ENCODE measurements around the gene GSDMA. TPM values are rescaled to one million over a fixed set of nuclear protein-coding genes. Genes with fewer than 3 reads are reported as not detected.

The GSDMA gene
- total RNA-seq, 2 donors from 2014 or later = 0.24 to 1.1 TPM

DNA sequence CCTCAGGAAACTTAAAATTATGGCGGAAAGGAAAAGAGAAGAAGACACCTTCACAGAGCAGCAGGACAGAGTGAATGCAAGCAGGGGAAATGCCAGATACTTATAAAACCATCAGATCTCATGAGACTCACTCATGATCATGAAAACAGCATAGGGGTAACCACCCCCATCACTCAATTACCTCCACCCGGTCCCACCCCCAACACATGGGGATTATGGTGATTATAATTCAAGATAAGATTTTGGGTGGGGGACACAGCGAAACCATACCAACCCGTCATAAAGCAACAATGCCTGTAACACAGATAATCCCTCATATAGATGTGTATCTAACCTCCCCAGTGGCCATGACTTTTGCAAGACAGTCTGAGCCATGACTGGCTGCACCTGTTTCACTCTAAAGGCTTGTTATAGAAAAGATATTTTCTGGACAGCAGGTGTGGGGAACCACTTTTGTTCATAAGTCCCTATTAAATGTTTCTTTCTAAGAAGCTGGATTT is 7.0 kb upstream of the GSDMA start:
- Mint-ChIP-seq H3K9me3 (no peaks in the 10 kb centered on the region), H3K4me1 (ENCODE audit: low read depth in 2 of 2) (peaks cover 14 to 19% of the 10 kb centered on the region in 2 donors)
- ATAC-seq = no peak

DNA sequence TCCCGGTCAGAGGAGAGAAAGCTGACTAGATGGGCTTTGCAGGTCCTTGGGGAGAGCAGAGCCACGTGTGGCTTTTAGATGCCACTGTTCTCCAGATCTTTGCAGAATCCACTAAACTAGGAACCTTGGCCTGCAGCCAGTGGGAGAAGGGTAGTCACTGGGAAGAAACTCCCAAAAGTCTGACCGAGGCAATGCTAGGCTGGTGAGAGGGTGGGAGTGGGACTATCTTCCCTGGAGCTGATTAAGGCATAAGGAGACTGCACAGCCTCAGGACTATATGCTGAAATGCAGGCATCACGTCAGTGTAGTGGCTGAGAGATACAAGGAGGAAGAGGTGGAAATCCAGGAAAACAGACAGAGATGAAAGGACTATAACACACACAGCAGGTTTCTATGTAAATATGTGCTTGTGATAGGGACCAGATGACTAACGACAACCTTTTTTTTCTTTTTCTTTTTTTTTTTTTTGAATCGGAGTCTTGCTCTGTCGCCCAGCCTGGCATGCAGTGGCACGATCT is 2.2 kb upstream of the GSDMA start:
- no peak for DNase-seq (ENCODE audit: low spot score)
- Mint-ChIP-seq H3K9me3 (no peaks in the 10 kb centered on the region), H3K36me3 (no peaks in the 10 kb centered on the region), H3K4me1 (ENCODE audit: low read depth in 2 of 2) (peaks cover 12 to 13% of the 10 kb centered on the region in 2 donors), H3K4me3 (no peak overlapping the region), H3K27ac (no peak overlapping the region), H3K27me3 (peaks cover 0 to 4% of the 10 kb centered on the region in 2 donors)
- ATAC-seq = no peak

More for the DNA sequence above, 7.0 kb upstream of the GSDMA start:
- Mint-ChIP-seq H3K36me3 (no peaks in the 10 kb centered on the region), H3K27me3 (no peaks in the 10 kb centered on the region), H3K4me3 (no peak overlapping the region), H3K27ac (no peak overlapping the region)
- DNase-seq (ENCODE audit: low spot score) = no peak

DNA sequence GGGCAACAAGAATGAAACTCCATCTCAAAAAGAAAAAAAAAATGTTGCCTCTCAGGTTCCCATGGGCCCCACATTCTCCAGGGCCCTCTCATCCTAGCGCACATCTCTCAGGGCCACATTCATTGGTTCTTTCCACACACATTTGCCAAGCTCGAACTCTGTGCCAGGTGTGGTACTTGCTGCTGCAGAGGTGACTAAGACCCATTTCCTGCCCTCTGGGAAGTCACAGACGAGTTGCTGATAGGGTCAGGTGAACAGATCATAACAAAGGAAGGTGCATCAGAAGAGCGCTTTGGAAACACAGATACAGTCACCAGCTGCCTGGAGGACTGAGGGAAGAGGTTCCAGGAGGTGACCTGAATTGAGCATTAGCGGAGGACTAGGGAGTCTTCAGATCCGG is 1.0 kb downstream of the GSDMA start:
- H3K4me1 Mint-ChIP-seq (ENCODE audit: low read depth in 2 of 2) = peaks cover 17 to 21% of the 10 kb centered on the region in 2 donors
- peaks cover 0 to 8% of the 10 kb centered on the region in 2 donors for H3K27me3 Mint-ChIP-seq
- H3K27ac Mint-ChIP-seq = peak overlapping the region in 1 of 2 donors; percentile 66
- no peaks in the 10 kb centered on the region for H3K9me3 Mint-ChIP-seq
- no peak for ATAC-seq
- H3K4me3 Mint-ChIP-seq = no peak overlapping the region
- H3K36me3 Mint-ChIP-seq = no peaks in the 10 kb centered on the region
- no peak for DNase-seq (ENCODE audit: low spot score)

DNA sequence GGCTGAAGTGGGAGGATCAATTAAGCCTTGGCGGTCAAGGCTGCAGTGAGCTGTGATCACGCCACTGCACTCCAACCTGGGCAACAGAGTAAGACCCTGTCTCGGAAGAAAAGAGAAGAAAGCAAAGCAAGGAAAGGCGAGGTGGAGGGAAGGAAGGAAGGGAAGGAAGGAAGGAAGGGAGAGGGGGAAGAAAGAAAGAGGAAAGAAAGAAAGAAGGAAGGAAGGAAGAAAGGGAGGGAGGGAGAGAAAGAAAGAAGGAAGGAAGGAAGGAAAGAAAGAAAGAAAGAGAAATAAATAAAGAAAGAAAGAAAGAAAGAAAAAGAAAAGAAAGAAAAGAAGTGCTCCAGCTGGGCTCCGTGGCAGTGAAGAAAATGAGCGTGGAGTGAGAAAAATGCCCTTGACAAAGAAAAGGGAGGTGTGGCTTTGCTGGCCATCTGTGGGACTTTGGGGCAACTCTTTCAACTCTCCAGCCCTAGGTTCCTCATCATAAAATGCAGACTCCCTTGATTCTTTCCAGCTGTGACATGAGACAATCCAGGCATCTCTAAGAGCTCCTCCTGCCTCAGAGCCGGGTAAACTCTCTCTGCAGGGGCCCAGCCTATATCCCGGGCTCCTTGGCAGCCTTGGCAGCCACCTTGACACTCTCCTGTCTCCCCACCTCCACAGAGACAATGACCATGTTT is 2.4 kb downstream of the GSDMA start:
- ATAC-seq = peak in 1 of 2 donors; percentile 11
- Mint-ChIP-seq H3K27ac (no peak overlapping the region), H3K27me3 (peaks cover 8 to 14% of the 10 kb centered on the region in 2 donors), H3K4me1 (ENCODE audit: low read depth in 2 of 2) (peaks cover 13 to 26% of the 10 kb centered on the region in 2 donors), H3K36me3 (no peaks in the 10 kb centered on the region), H3K9me3 (no peaks in the 10 kb centered on the region), H3K4me3 (no peak overlapping the region)
- DNase-seq (ENCODE audit: low spot score) = no peak

DNA sequence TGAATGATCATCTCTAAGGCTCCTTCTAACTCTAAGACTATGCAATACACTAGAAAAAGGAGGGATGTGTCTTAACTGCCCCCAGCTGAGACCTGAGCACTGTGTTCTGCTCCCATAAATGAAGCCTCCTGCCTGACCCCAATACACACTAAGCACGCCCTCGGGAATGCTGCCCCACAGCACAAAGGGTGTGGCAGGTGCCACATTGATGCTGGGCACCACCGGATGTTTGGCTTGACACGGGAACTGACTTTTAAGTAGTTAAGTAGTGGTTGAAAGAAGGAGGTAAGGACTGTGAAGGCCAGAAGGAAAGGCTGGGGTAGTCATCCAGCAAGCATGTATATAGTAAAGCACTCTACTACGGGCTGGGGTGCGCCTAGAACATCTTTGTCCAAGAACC is 4.0 kb downstream of the GSDMA start:
- H3K27me3 Mint-ChIP-seq = peaks cover 8 to 22% of the 10 kb centered on the region in 2 donors
- H3K9me3 Mint-ChIP-seq = no peaks in the 10 kb centered on the region
- peaks cover 13 to 26% of the 10 kb centered on the region in 2 donors for H3K4me1 Mint-ChIP-seq (ENCODE audit: low read depth in 2 of 2)
- DNase-seq (ENCODE audit: low spot score) (no peak), ATAC-seq (no peak)
- H3K36me3 Mint-ChIP-seq = no peaks in the 10 kb centered on the region
- H3K27ac Mint-ChIP-seq = peak overlapping the region; percentile 5 to 10
- H3K4me3 Mint-ChIP-seq = peak overlapping the region; percentile 6

DNA sequence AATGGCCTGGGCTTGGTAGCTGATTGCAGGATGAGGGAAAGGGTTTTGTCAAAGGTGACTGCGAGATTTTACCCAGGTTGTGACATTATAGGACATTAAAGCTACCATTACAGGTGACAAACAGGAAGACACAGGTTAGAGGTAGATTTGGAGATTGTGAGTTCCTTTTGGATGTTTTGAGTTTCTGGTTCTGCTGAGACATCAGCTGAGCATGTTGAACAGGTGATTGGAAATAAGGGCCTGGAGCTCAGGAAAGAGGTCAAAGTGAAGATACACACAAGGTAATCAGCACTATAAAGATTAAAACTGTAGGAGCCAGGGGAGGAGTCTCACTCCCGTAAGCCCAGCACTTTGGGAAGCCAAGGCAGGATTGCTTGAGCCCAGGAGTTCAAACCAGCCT is 6.0 kb downstream of the GSDMA start:
- DNase-seq (ENCODE audit: low spot score) (no peak), ATAC-seq (no peak)
- H3K27ac Mint-ChIP-seq = no peak overlapping the region
- H3K4me3 Mint-ChIP-seq = no peak overlapping the region
- H3K27me3 Mint-ChIP-seq = peaks cover 8 to 28% of the 10 kb centered on the region in 2 donors
- H3K4me1 Mint-ChIP-seq (ENCODE audit: low read depth in 2 of 2) = peaks cover 10 to 29% of the 10 kb centered on the region in 2 donors
- H3K9me3 Mint-ChIP-seq = no peaks in the 10 kb centered on the region
- H3K36me3 Mint-ChIP-seq = no peaks in the 10 kb centered on the region

DNA sequence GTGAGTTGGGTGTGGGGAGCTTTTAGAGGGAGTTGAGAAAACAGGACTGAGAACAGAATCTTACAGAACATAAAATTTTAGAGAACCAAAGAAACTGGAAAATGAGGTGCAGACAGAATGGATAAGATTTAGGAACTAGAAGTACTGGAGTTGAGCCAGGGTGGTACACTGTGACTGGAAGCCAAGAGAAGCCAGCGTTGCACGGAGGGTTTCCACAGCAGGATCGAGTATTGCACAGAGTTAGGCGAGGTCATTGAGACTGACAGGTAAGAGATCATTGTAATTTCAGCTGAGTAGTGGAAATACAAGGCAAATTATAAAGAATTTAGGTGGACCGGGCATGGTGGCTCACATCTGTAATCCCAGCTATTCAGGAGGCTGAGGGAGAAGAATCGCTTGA is 6.6 kb downstream of the GSDMA start:
- Mint-ChIP-seq H3K9me3 (no peaks in the 10 kb centered on the region), H3K4me1 (ENCODE audit: low read depth in 2 of 2) (peaks cover 7 to 25% of the 10 kb centered on the region in 2 donors), H3K36me3 (no peaks in the 10 kb centered on the region), H3K27me3 (peaks cover 8 to 29% of the 10 kb centered on the region in 2 donors), H3K4me3 (no peak overlapping the region), H3K27ac (no peak overlapping the region)
- ATAC-seq (no peak), DNase-seq (ENCODE audit: low spot score) (no peak)

DNA sequence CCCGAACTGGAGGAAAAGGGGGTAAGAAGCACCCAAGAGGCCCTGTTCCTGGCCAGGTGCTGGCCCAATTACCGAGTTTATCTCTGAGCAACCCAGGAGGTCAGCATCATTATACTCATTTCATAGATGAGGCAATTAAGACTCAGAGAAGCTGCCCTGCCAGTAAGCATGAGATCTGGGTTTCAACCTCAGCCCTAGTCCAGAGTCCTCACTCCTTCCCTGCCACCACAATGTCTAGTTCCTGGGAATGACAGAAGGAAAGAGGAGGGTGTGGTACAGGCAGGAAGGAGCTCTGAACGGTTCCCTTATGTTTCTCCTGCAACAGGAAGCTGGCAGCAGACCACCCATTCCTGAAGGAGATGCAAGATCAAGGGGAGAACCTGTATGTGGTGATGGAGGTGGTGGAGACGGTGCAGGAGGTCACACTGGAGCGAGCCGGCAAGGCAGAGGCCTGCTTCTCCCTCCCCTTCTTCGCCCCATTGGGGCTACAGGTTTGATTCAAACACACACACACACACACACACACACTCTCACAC is 7.4 kb downstream of the GSDMA start:
- Mint-ChIP-seq H3K27me3 (peaks cover 8 to 29% of the 10 kb centered on the region in 2 donors), H3K4me1 (ENCODE audit: low read depth in 2 of 2) (peaks cover 7 to 25% of the 10 kb centered on the region in 2 donors), H3K27ac (no peak overlapping the region), H3K4me3 (no peak overlapping the region), H3K9me3 (no peaks in the 10 kb centered on the region), H3K36me3 (no peaks in the 10 kb centered on the region)
- ATAC-seq (no peak), DNase-seq (ENCODE audit: low spot score) (no peak)

DNA sequence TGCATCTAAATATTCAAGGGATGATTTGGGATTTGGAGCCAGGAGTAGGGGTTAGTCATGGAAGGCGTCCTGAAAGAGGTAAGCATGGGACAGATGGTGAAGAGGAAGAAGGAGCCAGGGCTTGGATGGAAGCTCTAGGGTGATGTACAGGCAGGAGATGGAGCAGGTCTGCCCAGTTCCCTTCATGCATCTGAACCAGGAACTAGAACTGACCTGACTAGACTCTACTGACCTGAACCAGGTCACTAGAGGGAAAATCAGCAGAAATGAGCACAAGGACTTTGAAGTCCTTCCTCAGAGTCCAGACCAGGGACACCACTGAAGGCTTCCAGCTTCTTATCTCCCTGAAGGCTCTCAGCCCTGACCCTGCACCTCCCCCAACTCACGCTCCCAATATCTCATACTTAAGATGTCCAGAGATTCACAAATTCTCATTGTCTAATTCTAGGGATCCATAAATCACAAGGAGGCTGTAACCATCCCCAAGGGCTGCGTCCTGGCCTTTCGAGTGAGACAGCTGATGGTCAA is 8.3 kb downstream of the GSDMA start:
- Mint-ChIP-seq H3K9me3 (no peaks in the 10 kb centered on the region), H3K27ac (no peak overlapping the region), H3K27me3 (peaks cover 8 to 29% of the 10 kb centered on the region in 2 donors), H3K4me3 (no peak overlapping the region), H3K36me3 (no peaks in the 10 kb centered on the region), H3K4me1 (ENCODE audit: low read depth in 2 of 2) (peaks cover 7 to 25% of the 10 kb centered on the region in 2 donors)
- no peak for ATAC-seq
- DNase-seq (ENCODE audit: low spot score) = no peak

DNA sequence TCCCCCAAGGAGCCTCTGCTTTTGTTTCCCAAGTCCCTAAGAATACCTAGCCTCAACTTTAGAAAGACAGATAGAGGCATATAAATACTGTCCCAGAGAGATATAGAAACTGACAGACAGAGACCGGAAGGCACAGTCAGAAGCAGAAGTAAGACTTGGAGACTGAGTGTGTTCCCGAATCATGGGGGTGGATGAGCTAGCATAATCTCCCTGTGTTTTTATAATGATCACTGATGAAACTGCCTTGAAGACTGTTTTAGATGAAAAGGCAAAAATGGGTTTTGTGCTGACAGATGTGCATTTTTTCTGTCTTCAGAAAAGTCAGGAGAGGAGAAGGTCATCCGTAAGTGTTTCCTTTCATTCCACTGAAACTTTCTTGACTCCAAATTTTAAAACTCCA is 9.5 kb downstream of the GSDMA start:
- Mint-ChIP-seq H3K4me1 (ENCODE audit: low read depth in 2 of 2) (peaks cover 1 to 15% of the 10 kb centered on the region in 2 donors), H3K36me3 (no peaks in the 10 kb centered on the region), H3K27ac (no peak overlapping the region), H3K9me3 (no peaks in the 10 kb centered on the region), H3K4me3 (no peak overlapping the region), H3K27me3 (peaks cover 8 to 26% of the 10 kb centered on the region in 2 donors)
- ATAC-seq = no peak
- DNase-seq (ENCODE audit: low spot score) = no peak

DNA sequence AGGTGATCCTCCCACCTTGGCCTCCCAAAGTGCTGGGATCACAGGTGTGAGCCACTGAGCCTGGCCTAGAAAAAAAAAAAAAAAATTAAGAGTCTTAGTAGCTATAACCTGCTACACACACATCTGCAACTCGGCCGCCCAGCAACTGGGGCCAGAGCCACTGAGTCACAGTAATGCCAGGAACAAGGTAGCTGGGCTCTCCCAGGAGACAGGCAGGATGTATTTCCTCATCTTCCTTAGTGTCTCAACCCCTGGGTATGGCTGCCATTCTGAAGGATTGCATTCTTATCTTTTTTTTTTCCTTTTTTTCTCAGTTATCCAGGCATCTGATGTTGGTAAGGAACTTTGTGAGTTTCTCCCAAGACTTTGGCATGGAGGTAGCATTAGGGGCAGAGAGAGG is 10.7 kb downstream of the GSDMA start:
- H3K4me3 Mint-ChIP-seq = no peak overlapping the region
- H3K4me1 Mint-ChIP-seq (ENCODE audit: low read depth in 2 of 2) = peaks cover 0 to 14% of the 10 kb centered on the region in 2 donors
- no peaks in the 10 kb centered on the region for H3K9me3 Mint-ChIP-seq
- no peak for ATAC-seq
- peaks cover 8 to 25% of the 10 kb centered on the region in 2 donors for H3K27me3 Mint-ChIP-seq
- no peaks in the 10 kb centered on the region for H3K36me3 Mint-ChIP-seq
- DNase-seq (ENCODE audit: low spot score) = no peak
- no peak overlapping the region for H3K27ac Mint-ChIP-seq

DNA sequence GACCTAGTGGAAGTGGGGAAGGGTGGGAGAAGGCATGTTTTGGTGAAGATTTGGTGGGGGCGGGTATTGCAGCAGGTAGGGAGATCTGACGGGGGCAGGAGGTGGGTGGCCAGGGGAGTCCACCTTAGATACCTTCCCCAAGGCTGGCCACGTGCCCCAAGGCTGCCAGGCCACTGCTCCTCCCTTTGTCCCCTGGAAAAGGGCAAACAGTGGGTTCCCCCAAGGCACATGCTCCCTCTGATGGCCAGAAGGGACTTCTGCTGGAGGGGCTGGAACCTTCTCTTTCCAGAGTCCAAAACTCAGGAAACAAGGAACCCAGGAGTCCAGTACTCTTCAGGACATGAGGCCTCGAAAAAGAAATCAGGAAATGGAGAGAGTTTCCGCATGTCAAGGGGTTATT is 11.6 kb downstream of the GSDMA start:
- peaks cover 4 to 23% of the 10 kb centered on the region in 2 donors for H3K27me3 Mint-ChIP-seq
- H3K4me3 Mint-ChIP-seq = no peak overlapping the region

DNA sequence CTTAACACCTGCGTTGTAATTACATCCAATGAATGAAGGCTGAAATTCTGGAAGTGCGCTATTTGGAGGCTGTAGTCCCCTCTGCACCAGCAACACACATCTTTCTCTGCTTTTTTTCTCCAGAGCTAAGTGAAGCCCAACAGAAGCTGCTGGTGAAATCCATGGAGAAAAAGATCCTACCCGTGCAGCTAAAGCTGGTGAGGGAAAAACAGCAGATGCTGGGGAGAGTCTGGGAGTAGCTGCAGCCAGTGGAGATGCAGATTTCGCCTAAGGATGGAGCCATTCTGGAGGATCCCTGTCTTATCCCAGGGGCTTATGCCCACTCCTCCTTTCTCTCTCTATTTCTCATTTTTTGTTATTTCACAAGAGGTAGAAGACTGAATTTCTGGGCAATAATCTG is 13.0 kb downstream of the GSDMA start:
- H3K36me3 Mint-ChIP-seq = no peaks in the 10 kb centered on the region
- peaks cover 13 to 18% of the 10 kb centered on the region in 2 donors for H3K4me1 Mint-ChIP-seq (ENCODE audit: low read depth in 2 of 2)
- ATAC-seq = no peak
- H3K27ac Mint-ChIP-seq = no peak overlapping the region
- DNase-seq (ENCODE audit: low spot score) = no peak
- no peak overlapping the region for H3K4me3 Mint-ChIP-seq
- H3K9me3 Mint-ChIP-seq = no peaks in the 10 kb centered on the region
- H3K27me3 Mint-ChIP-seq = peaks cover 0 to 14% of the 10 kb centered on the region in 2 donors

More for the DNA sequence above, 11.6 kb downstream of the GSDMA start:
- Mint-ChIP-seq H3K9me3 (no peaks in the 10 kb centered on the region), H3K27ac (no peak overlapping the region), H3K36me3 (no peaks in the 10 kb centered on the region), H3K4me1 (ENCODE audit: low read depth in 2 of 2) (peaks cover 3 to 12% of the 10 kb centered on the region in 2 donors)
- no peak for DNase-seq (ENCODE audit: low spot score)
- ATAC-seq = no peak

Data from natural killer cell treated with Interleukin-12 subunit alpha and Interleukin-12 subunit beta and Interleukin-15 and Interleukin-18, amount 100 ng/mL, for 72 hours (primary cell).